Cardiac fibroblast (primary cell): Measurements from ENCODE around the gene MRRF.

Experiments used
- DNase-seq, 2 donors: peaks; one replicate each; pipeline versions ENCODE4 v3.0.0 to v3.0.0-alpha.2; 2010; ENCODE audit warnings: low read depth in 2 of 2
- H3K4me3 ChIP-seq, 2 donors: replicated peaks in 1 of 2; 1 replicate in 1 of 2; 2 replicates in 1 of 2; pipeline ENCODE4 v1.5.1; 2011; ENCODE audit warnings: low read depth in 2 of 2, low read length in 2 of 2, mild to moderate bottlenecking in 2 of 2, moderate library complexity in 1 of 2
- CTCF ChIP-seq: IDR thresholded peaks from one replicate; pipeline ENCODE4 v1.5.1; 2011; ENCODE audit warnings: low read depth, mild to moderate bottlenecking, low read length, inconsistent platforms

MRRF gene

GRCh38 chr9:122229485-122229837 is 35.2 kb upstream of the MRRF start:
- no peak for DNase-seq
- TF ChIP-seq CTCF = no peak
- no peak overlapping the region for H3K4me3 ChIP-seq

- TF ChIP-seq CTCF = no peak
- no peak overlapping the region for H3K4me3 ChIP-seq
- no peak for DNase-seq
These were observed 31.8 kb upstream of the MRRF start for GRCh38 chr9:122232796-122233306.

GRCh38 chr9:122234022-122234748 is 30.5 kb upstream of the MRRF start:
- DNase-seq = no peak
- no peak for TF ChIP-seq CTCF
- no peak overlapping the region for H3K4me3 ChIP-seq

GRCh38 chr9:122236681-122237080 is 28.0 kb upstream of the MRRF start:
- TF ChIP-seq CTCF = no peak
- H3K4me3 ChIP-seq = no peak overlapping the region
- no peak for DNase-seq

- no peak overlapping the region for H3K4me3 ChIP-seq
- DNase-seq = no peak
- no peak for TF ChIP-seq CTCF
These were observed 25.0 kb upstream of the MRRF start for GRCh38 chr9:122239722-122240121.

- DNase-seq = no peak
- TF ChIP-seq CTCF = no peak
These were observed 20.3 kb upstream of the MRRF start for GRCh38 chr9:122244349-122244748.

GRCh38 chr9:122246666-122247065 is 18.0 kb upstream of the MRRF start:
- no peak for DNase-seq
- TF ChIP-seq CTCF = no peak
- H3K4me3 ChIP-seq = no peak overlapping the region

More at GRCh38 chr9:122244349-122244748, 20.3 kb upstream of the MRRF start:
- H3K4me3 ChIP-seq = no peak overlapping the region
